HG03139 (cell line): Measurements from ENCODE around the gene ADCY3.

Experiments used
- ATAC-seq: cut with Tn5 transposase; IDR thresholded peaks from one replicate; pipeline ENCODE4 v1.9.1; 2021; ENCODE audit not compliant: unreplicated experiment

ADCY3 gene

GRCh38 chr2:24906466-24906865 lies 13.6 kb downstream of the ADCY3 start:
- ATAC-seq, result no peak

GRCh38 chr2:24903161-24904103 lies 16.6 kb downstream of the ADCY3 start:
- no peak for ATAC-seq

- ATAC-seq, result no peak
Observed at GRCh38 chr2:24899361-24899910, 20.6 kb downstream of the ADCY3 start.

DNA sequence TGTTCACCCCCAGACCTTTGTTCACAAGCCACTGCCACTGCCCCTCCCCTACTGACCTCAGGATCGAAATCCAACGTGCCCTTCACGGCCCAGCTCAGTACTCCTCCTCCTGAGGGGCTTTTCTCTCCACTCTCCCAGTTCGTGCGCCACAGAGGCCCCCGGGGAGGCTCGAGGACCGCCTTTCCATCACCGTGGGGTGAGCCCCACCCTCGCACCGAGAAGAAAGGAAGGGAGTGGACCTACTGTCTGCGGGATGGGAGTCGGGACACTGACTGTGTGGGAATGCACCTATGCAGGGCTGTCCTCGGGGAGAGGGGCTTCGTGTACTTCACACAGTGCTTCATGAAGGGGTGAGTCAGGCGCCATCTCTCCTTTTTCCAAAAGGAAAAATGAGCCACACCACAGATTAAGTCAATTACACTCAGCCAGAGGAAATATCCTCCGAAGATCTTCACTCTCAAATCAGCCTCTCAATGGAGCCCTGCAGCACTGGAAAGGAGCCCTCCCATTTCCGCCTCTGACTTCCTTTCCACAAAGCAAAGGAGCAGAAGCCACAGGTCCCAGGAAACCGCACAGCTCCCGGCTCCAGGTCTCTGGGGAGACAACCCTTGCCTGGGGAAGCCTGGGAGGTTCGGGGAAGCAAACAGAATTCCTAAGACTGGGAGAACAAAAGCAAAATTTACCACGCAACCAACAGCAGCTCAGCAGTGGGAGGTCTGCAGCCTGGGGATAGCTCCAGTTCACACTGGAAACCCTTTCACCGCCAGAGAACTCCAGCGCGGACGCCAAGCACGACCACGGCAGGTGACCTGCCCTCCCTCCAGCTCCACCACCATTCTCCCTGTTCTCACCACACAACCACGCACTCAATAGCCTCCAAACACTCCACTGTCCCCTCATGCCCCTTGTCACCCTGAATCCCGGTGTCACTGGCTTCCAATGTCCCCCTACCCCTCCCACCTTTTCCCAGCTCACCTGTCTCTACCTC lies 21.6 kb downstream of the ADCY3 start:
- ATAC-seq, result no peak

DNA sequence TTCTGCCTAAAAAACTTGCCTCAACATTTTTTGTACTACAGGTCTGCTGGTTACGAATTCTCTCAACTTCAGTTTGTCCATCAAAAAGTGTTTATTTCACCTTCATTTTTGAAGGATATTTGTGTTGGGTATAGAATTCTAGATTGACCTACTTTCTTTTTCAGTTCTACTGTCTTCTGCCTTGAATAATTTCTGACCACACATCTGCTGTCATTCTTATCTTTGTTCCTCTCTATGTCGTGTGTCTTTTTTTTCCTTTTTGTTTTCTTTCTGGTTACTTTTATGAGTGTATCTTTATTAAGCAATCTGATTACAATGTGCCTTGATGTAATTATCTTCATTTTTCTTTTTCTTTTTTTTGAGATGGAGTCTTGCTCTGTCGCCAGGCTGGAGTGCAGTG lies 25.3 kb downstream of the ADCY3 start:
- ATAC-seq, result no peak

GRCh38 chr2:24893934-24894333 lies 26.1 kb downstream of the ADCY3 start:
- no peak for ATAC-seq

DNA sequence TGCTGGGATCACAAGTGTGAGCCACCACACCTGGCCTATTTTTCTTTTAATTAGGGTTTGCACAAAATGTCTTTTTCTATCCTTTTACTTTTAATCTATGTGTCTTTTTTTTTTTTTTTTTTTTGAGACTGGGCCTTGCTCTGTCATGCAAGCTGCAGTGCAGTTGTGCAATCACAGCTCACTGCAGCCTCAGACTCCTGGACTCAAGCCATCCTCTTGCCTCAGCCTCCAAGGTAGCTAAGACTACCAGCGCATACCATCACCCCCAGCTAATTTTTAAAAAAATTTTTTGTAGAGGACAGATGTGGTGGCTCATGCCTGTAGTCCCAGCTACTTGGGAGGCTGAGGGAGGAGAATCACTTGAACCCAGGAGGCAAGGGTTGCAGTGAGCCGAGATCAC lies 27.1 kb downstream of the ADCY3 start:
- ATAC-seq, result no peak

DNA sequence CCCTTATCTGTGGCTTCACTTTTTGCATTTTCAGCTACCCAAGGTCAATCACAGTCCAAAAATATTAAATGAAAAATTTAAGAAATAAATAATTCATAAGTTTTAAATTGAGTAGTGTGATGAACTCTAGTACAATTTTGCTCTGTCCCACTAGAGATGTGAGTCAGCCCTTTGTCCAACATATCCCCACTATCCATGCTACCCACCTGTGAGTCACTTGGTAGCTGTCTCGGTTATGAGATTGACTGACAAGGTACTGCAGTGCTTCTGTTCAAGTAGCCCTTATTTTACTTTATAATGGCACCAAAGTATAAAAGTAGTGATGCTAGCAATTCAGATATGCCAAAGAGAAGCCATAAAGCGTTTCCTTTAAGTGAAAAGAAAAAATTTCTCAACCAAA lies 28.8 kb downstream of the ADCY3 start:
- ATAC-seq, result no peak

DNA sequence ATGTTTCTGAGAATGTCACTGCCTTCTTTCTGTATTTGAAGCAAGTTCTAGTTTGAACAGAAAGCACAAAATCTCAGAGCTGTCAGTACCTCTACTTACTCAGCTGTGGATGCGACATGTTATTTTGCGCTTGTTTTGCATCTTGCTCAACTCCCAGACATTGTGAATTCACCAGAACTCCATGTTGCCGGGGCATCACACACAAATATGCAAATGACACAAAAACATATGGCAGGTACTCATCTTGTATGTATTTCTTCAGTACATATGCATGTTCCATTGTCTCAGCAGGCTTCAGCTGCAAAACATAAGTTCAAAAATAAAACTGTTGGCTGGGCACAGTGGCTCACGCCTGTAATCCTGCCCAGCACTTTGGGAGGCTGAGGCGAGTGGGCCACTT lies 30.8 kb downstream of the ADCY3 start:
- ATAC-seq, result no peak

- no peak for ATAC-seq
Observed at GRCh38 chr2:24888177-24888576, 31.9 kb downstream of the ADCY3 start.

GRCh38 chr2:24887307-24887874 lies 32.6 kb downstream of the ADCY3 start:
- no peak for ATAC-seq

- no peak for ATAC-seq
Observed at GRCh38 chr2:24886691-24887304, 33.2 kb downstream of the ADCY3 start.

DNA sequence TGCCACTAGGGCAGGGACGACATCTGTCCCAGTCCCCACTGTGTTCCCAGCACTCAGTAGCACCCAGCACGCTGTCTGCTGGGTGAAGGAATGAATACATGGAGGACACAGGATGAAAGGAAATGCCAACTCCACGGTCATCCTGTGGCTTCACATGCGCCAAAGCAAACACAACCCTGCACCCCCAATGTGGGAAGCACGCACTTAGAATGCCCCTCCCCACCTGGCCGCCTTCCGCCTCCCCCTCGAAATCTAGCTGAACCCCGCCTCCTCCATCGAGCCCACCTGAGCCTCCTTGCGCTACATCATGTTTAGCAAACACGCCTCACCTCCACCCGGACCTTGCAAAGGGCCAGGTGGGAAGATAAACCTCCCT lies 33.9 kb downstream of the ADCY3 start:
- no peak for ATAC-seq

- no peak for ATAC-seq
Observed at GRCh38 chr2:24885221-24886125, 34.6 kb downstream of the ADCY3 start.

- no peak for ATAC-seq
Observed at GRCh38 chr2:24883946-24884345, 36.1 kb downstream of the ADCY3 start.

GRCh38 chr2:24881623-24882022 lies 38.4 kb downstream of the ADCY3 start:
- no peak for ATAC-seq

GRCh38 chr2:24881158-24881557 lies 38.9 kb downstream of the ADCY3 start:
- no peak for ATAC-seq

GRCh38 chr2:24878341-24878740 lies 41.7 kb downstream of the ADCY3 start:
- ATAC-seq, result no peak

- ATAC-seq, result no peak
Observed at GRCh38 chr2:24877646-24878045, 42.4 kb downstream of the ADCY3 start.

- no peak for ATAC-seq
Observed at GRCh38 chr2:24877067-24877466, 43.0 kb downstream of the ADCY3 start.
